Endothelial cell of umbilical vein (primary cell): Measurements from ENCODE around the gene GNPDA1.

Experiments
- EZH2 ChIP-seq: IDR thresholded peaks from 2 replicates; pipeline ENCODE4 v1.6.1; 2012; ENCODE audit warnings: borderline replicate concordance, low read depth, mild to moderate bottlenecking, moderate library complexity, low read length, inconsistent platforms; ENCODE audit not compliant: severe bottlenecking
- FOS ChIP-seq: IDR thresholded peaks from 2 replicates; pipeline ENCODE4 v1.6.1; 2011; ENCODE audit warnings: mild to moderate bottlenecking, low read length, moderate library complexity, borderline replicate concordance; ENCODE audit not compliant: insufficient read depth
- GATA2 ChIP-seq: IDR thresholded peaks from 2 replicates; pipeline ENCODE4 v1.7.0; 2011; ENCODE audit warnings: low read depth, mild to moderate bottlenecking, moderate library complexity, mixed read lengths, low read length; ENCODE audit not compliant: insufficient read length, insufficient read depth
- MYC ChIP-seq: IDR thresholded peaks from one replicate; pipeline ENCODE4 v1.6.1; 2011; ENCODE audit warnings: mild to moderate bottlenecking, low read depth, low read length
- POLR2A ChIP-seq: IDR thresholded peaks from 2 replicates; pipeline ENCODE4 v1.6.1; 2012; ENCODE audit warnings: low read depth, mild to moderate bottlenecking, control low read depth, low read length
- POLR2AphosphoS5 ChIP-seq: IDR thresholded peaks from 2 replicates; pipeline ENCODE4 v1.6.1; 2012; ENCODE audit warnings: low read depth, mild to moderate bottlenecking, control low read depth, low read length, moderate library complexity; ENCODE audit not compliant: insufficient read depth
- TF ChIP-seq, protein P1 (sequence below), 2 donors: IDR thresholded peaks; 1 replicate in 1 of 2; 2 replicates in 1 of 2; pipeline ENCODE4 v1.5.1; 2011; ENCODE audit warnings: low read length in 2 of 2, mild to moderate bottlenecking in 2 of 2, moderate library complexity in 2 of 2, control low read depth in 1 of 2, inconsistent platforms in 1 of 2, low read depth in 1 of 2; ENCODE audit not compliant: insufficient read depth in 1 of 2; ENCODE audit errors: extremely low read depth in 1 of 2
- TF ChIP-seq, protein P2 (sequence below): IDR thresholded peaks from 2 replicates; pipeline ENCODE4 v1.6.1; 2011; ENCODE audit not compliant: insufficient read depth, insufficient read length

DNA sequence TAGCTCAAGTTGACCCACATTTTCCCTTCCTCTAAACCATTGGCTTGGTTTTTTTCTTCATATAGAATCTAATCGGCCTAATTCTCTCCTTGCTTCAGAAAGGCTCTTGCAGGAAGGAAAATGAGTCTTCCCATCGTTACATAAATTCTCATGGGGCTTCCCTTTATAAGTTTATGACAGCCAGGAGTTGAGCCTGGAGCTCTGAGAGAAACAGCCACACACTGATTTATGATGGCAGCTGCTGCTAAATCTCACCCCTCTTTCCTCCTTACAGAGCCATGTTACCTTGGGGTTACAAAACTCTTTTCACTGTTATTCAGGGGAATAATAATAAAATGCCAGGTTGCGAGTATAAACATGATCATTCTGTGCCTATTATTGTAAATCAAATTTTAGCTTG, 49.1 kb downstream of the GNPDA1 start:
- TF ChIP-seq, protein P1, sequence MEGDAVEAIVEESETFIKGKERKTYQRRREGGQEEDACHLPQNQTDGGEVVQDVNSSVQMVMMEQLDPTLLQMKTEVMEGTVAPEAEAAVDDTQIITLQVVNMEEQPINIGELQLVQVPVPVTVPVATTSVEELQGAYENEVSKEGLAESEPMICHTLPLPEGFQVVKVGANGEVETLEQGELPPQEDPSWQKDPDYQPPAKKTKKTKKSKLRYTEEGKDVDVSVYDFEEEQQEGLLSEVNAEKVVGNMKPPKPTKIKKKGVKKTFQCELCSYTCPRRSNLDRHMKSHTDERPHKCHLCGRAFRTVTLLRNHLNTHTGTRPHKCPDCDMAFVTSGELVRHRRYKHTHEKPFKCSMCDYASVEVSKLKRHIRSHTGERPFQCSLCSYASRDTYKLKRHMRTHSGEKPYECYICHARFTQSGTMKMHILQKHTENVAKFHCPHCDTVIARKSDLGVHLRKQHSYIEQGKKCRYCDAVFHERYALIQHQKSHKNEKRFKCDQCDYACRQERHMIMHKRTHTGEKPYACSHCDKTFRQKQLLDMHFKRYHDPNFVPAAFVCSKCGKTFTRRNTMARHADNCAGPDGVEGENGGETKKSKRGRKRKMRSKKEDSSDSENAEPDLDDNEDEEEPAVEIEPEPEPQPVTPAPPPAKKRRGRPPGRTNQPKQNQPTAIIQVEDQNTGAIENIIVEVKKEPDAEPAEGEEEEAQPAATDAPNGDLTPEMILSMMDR (IDR thresholded peaks at IDR 0.05; ENCODE audit: extremely low read depth in 1 of 2, insufficient read depth in 1 of 2, low read depth in 1 of 2, low read length in 2 of 2), result no peak
- TF ChIP-seq POLR2A, result no peak
- TF ChIP-seq POLR2AphosphoS5, result no peak
- TF ChIP-seq, protein P2, sequence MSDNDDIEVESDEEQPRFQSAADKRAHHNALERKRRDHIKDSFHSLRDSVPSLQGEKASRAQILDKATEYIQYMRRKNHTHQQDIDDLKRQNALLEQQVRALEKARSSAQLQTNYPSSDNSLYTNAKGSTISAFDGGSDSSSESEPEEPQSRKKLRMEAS, result no peak
- no peak for TF ChIP-seq EZH2
- TF ChIP-seq MYC, result no peak
- TF ChIP-seq GATA2, result no peak
- TF ChIP-seq FOS, result no peak
